AG04449 (cell line): ENCODE results near the gene CCDC60.

Source experiments
- CTCF ChIA-PET: fragments of 350-600 bp; formaldehyde crosslinking; extraction: SDS; loops from one replicate; lab custom pipeline; 2021; ENCODE audit warnings: antibody characterized with exemption; lab: Yijun Ruan, JAX
- POLR2A ChIA-PET: fragments of 400-600, 350-600 bp; formaldehyde crosslinking; extraction: SDS; loops from one replicate; lab custom pipeline; 2020; ENCODE audit warnings: antibody characterized with exemption, inconsistent platforms; lab: Yijun Ruan, JAX
- DNase-seq: peaks from one replicate; pipeline ENCODE4 v3.0.0-alpha.2; 2010; ENCODE audit warnings: low read depth, low spot score
- H3K4me3 ChIP-seq: 2 replicates; pipeline ENCODE4 v1.5.1; 2011; ENCODE audit warnings: low read depth, mild to moderate bottlenecking, control low read depth, low read length
- CTCF ChIP-seq: IDR thresholded peaks from one replicate; pipeline ENCODE4 v1.5.1; 2011; ENCODE audit warnings: mild to moderate bottlenecking, moderate library complexity, low read length, control low read depth, inconsistent platforms; ENCODE audit not compliant: insufficient read depth; ENCODE audit errors: missing control alignments

Gene CCDC60

DNA sequence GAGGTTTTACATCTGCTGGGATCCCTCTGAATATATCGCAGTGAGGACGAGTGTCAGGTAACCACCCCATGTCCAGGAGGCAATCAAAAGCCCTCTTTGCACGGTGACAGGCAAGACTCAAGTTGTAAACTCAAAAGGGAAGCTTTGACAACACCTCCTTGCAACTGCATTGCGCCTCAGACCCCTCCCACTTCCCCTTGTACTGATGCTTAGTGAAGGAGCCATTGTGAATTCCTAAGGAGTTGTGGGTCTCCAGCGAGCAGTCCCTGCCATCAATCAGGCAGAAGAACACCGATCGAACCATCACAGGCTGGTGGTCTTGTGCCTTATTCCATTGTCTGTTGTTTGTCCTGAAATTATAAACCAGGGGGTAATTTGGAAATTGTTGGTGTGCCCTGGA, 112.6 kb downstream of the CCDC60 start:
- ChIA-PET POLR2A (no interaction called here), CTCF (no interaction called here)
- DNase-seq, result no peak
- TF ChIP-seq CTCF, result no peak
- H3K4me3 ChIP-seq, result no peak overlapping the region

DNA sequence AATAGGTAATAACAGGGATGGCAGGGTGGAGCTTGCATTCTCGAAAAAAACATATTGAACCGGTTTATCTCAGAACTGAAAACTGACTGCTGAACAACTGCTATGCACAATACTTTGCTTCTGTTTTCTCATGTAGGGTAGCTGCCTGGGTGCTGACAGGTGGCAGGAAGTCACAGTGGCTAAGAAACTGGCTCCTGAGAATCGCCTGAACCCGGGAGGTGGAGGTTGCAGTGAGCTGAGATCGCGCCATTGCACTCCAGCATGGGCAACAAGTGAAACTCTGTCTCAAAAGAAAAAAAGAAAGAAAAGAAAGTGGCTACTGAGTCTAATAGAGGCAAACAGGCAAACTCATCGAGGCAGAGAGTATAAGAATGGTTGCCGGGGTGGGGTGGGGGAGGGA, 113.1 kb downstream of the CCDC60 start:
- ChIA-PET POLR2A (no interaction called here), CTCF (no interaction called here)
- no peak for DNase-seq
- TF ChIP-seq CTCF, result no peak
- H3K4me3 ChIP-seq, result no peak overlapping the region

- POLR2A ChIA-PET, result no interaction called here
- no peak for DNase-seq
- no peak for TF ChIP-seq CTCF
- no peak overlapping the region for H3K4me3 ChIP-seq
- CTCF ChIA-PET, result no interaction called here
Observed at GRCh38 chr12:119448611-119449131, 114.1 kb downstream of the CCDC60 start.

- no peak for DNase-seq
- no peak for TF ChIP-seq CTCF
- no peak overlapping the region for H3K4me3 ChIP-seq
- ChIA-PET CTCF (no interaction called here), POLR2A (no interaction called here)
Observed at GRCh38 chr12:119450771-119451170, 116.2 kb downstream of the CCDC60 start.

GRCh38 chr12:119456824-119457223, 122.3 kb downstream of the CCDC60 start:
- H3K4me3 ChIP-seq, result no peak overlapping the region
- DNase-seq, result no peak
- ChIA-PET CTCF (no interaction called here), POLR2A (no interaction called here)
- no peak for TF ChIP-seq CTCF

DNA sequence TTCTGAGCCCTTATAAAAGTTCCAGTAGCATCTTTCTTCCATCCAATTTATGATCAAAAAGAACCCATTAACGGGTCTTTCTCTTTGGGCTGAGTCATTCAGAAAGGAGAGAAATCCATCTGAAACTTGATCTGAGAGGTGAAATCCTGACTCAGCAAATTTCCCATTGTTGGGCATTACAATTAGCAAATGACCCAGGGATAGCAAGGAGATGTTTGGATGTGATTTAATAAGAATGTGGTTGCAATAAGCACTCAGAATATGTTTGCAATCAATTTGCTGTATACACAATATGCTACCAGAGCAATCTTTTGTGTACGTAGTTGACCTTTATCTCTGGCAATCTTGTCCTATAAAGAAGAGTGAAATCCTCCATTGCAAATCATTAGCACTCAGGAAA, 122.7 kb downstream of the CCDC60 start:
- H3K4me3 ChIP-seq, result no peak overlapping the region
- no peak for TF ChIP-seq CTCF
- CTCF ChIA-PET, result no interaction called here

More for the DNA sequence above, 122.7 kb downstream of the CCDC60 start:
- POLR2A ChIA-PET, result no interaction called here
- no peak for DNase-seq
